ENCODE results near the gene NOP14. TPM values are rescaled to one million over a fixed set of nuclear protein-coding genes. Genes with fewer than 3 reads are reported as not detected.
"Not testable (repeated sequence)": the region's sequence is repeated elsewhere in the genome, so short reads cannot be mapped to it uniquely, and the experiment has no call there.

The NOP14 gene
- total RNA-seq, 6 experiments from 2014 or later = 16.1 to 24.7 (median 19.5) TPM

- ATAC-seq (no peak), DNase-seq (no peak)
- TF ChIP-seq CTCF (IDR thresholded peaks at IDR 0.05) (no peak), POLR2A (IDR thresholded peaks at IDR 0.05) (no peak)
- WGBS (ENCODE audit: insufficient coverage, low coverage, low lambda C conversion rate, missing lambda C conversion rate) = 76% methylated on average over 4 of the region's 4 CpGs
- Histone ChIP-seq H3K4me3 (no peak overlapping the region), H3K9me3 (no peaks in the 10 kb centered on the region), H3K4me1 (no peaks in the 10 kb centered on the region), H3K27me3 (no peaks in the 10 kb centered on the region), H3K27ac (no peak overlapping the region), H3K36me3 (no peaks in the 10 kb centered on the region)
- intact Hi-C loops (cut with DNase I) = no loop called here
Measured at GRCh38 chr4:2994917-2995316, 31.7 kb upstream of the NOP14 start.

- DNase-seq (no peak), ATAC-seq (no peak)
- 96% methylated on average over 4 of the region's 4 CpGs for WGBS (ENCODE audit: insufficient coverage, low coverage, low lambda C conversion rate, missing lambda C conversion rate)
- no peak for TF ChIP-seq CTCF (IDR thresholded peaks at IDR 0.05)
- no peak for TF ChIP-seq POLR2A (IDR thresholded peaks at IDR 0.05)
- intact Hi-C loops (cut with DNase I) = no loop called here
- no peaks in the 10 kb centered on the region for H3K9me3 ChIP-seq
- no peak overlapping the region for H3K27ac ChIP-seq
- H3K36me3 ChIP-seq = no peaks in the 10 kb centered on the region
- no peaks in the 10 kb centered on the region for H3K4me1 ChIP-seq
- H3K4me3 ChIP-seq = no peak overlapping the region
- H3K27me3 ChIP-seq = no peaks in the 10 kb centered on the region
Measured at GRCh38 chr4:2991243-2991642, 28.0 kb upstream of the NOP14 start.

DNA sequence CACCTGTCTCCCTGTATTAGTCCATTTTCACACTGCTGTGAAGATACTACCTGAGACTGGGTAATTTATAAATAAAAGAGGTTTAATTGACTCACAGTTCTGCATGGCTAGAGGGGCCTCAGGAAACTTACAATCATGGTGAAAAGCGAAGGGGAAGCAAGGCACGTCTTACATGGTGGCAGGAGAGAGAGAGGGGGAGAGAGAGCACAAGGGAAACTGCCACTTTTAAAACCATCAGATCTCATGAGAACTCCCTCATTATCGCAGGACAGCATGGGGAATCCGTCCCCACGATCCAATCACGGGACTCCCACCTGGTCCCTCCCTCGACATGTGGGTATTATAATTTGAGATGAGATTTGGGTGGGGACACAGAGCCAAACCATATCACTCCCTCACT, 20.5 kb upstream of the NOP14 start:
- H3K4me1 ChIP-seq; intact Hi-C loops (cut with DNase I); DNase-seq; H3K4me3 ChIP-seq; ATAC-seq; H3K9me3 ChIP-seq; H3K36me3 ChIP-seq; H3K27ac ChIP-seq; H3K27me3 ChIP-seq: not testable (repeated sequence)
- 76% methylated on average over 7 of the region's 7 CpGs for WGBS (ENCODE audit: insufficient coverage, low coverage, low lambda C conversion rate, missing lambda C conversion rate)

DNA sequence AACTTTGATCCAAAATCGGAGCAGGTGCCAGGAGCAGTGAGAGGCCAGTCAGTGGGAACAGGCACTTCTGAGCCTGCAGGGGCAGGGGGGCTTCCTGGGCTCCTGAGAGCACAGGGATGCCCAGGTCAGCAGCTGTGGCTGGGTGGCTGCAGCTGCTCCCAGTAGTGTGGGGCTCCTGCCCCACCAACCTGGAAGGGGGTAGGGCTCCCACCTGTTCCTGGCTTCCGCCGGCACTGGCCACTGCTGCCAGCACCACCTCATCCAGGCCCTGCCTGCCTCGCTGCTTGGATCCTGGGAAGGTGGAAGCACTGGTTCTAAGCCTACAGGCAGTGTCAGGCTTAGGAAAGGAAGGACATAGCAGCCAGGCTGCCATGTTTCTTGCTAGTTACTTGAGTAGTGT, 18.8 kb upstream of the NOP14 start:
- intact Hi-C loops (cut with DNase I) = no loop called here
- Histone ChIP-seq H3K9me3 (no peaks in the 10 kb centered on the region), H3K27ac (no peak overlapping the region), H3K27me3 (no peaks in the 10 kb centered on the region), H3K4me3 (no peak overlapping the region), H3K4me1 (no peaks in the 10 kb centered on the region), H3K36me3 (no peaks in the 10 kb centered on the region)
- TF ChIP-seq POLR2A (IDR thresholded peaks at IDR 0.05) = no peak
- TF ChIP-seq CTCF (IDR thresholded peaks at IDR 0.05) = no peak
- ATAC-seq (peak in 1 of 4 donors; percentile 34), DNase-seq (peak in 1 of 3 donors; percentile 33)
- WGBS (ENCODE audit: insufficient coverage, low coverage, low lambda C conversion rate, missing lambda C conversion rate) = no CpG with 5 or more reads among the region's 4 CpGs

GRCh38 chr4:2981256-2981819, 18.1 kb upstream of the NOP14 start:
- no peaks in the 10 kb centered on the region for H3K36me3 ChIP-seq
- WGBS (ENCODE audit: insufficient coverage, low coverage, low lambda C conversion rate, missing lambda C conversion rate) = no CpG with 5 or more reads among the region's 4 CpGs
- intact Hi-C loops (cut with DNase I) = no loop called here
- no peaks in the 10 kb centered on the region for H3K9me3 ChIP-seq
- no peak for TF ChIP-seq POLR2A (IDR thresholded peaks at IDR 0.05)
- no peak for TF ChIP-seq CTCF (IDR thresholded peaks at IDR 0.05)
- H3K27ac ChIP-seq = no peak overlapping the region
- no peaks in the 10 kb centered on the region for H3K4me1 ChIP-seq
- DNase-seq = peak in 1 of 3 donors; percentile 16
- no peaks in the 10 kb centered on the region for H3K27me3 ChIP-seq
- no peak overlapping the region for H3K4me3 ChIP-seq
- ATAC-seq = no peak
